ENCODE measurements around the gene PARVB.
A peak's percentile ranks its signal among the peaks of the same experiment; 100 is the strongest.

The PARVB gene

GRCh38 chr22:44067033-44067432 is 42.9 kb downstream of the PARVB start:
- POLR2A ChIA-PET = no interaction called here
- CTCF ChIA-PET = interaction anchor here (0.9 to 2.0 kb wide), 2 partner anchors 14 to 210 kb away, joined by 4 to 10 read pairs; no protein-coding TSS in a partner anchor
- no peak for TF ChIP-seq ZNF596 (tag by site-specific recombination; IDR thresholded peaks at IDR 0.05)
- no peak for TF ChIP-seq ZNF580 (tag by site-specific recombination; IDR thresholded peaks at IDR 0.05)
- peak; percentile 35; the same call in 1 of the 2 replicates for TF ChIP-seq ZNF335 (tag by site-specific recombination; conservative IDR thresholded peaks at IDR 0.05)
- no peaks in the 10 kb centered on the region for H3K4me1 ChIP-seq (ENCODE audit: control insufficient read depth, insufficient read depth, low read length)
- no peak overlapping the region for H3K4me3 ChIP-seq (ENCODE audit: low read depth, low read length)
- no peaks in the 10 kb centered on the region for H3K9me3 ChIP-seq (ENCODE audit: control insufficient read depth, insufficient read depth, low read depth, low read length)
- no peak overlapping the region for H3K27ac ChIP-seq (ENCODE audit: extremely low read depth, low read depth, low read length)
- no peaks in the 10 kb centered on the region for H3K36me3 ChIP-seq (ENCODE audit: control insufficient read depth in 2 of 2, insufficient read depth in 1 of 2, low read length in 2 of 2)

GRCh38 chr22:44067901-44068300 is 43.8 kb downstream of the PARVB start:
- POLR2A ChIA-PET = no interaction called here
- Histone ChIP-seq H3K4me3 (ENCODE audit: low read depth, low read length) (no peak overlapping the region), H3K36me3 (ENCODE audit: control insufficient read depth in 2 of 2, insufficient read depth in 1 of 2, low read length in 2 of 2) (no peaks in the 10 kb centered on the region), H3K4me1 (ENCODE audit: control insufficient read depth, insufficient read depth, low read length) (no peaks in the 10 kb centered on the region), H3K27ac (ENCODE audit: extremely low read depth, low read depth, low read length) (no peak overlapping the region), H3K9me3 (ENCODE audit: control insufficient read depth, insufficient read depth, low read depth, low read length) (no peaks in the 10 kb centered on the region)
- CTCF ChIA-PET = interaction anchor here (0.6 to 2.0 kb wide), 4 partner anchors 13 to 401 kb away, joined by 3 to 10 read pairs (median 4); no protein-coding TSS in a partner anchor
- no peak for TF ChIP-seq ZNF202 (tag by site-specific recombination; IDR thresholded peaks at IDR 0.05; ENCODE audit: borderline replicate concordance)
- TF ChIP-seq, protein P1, sequence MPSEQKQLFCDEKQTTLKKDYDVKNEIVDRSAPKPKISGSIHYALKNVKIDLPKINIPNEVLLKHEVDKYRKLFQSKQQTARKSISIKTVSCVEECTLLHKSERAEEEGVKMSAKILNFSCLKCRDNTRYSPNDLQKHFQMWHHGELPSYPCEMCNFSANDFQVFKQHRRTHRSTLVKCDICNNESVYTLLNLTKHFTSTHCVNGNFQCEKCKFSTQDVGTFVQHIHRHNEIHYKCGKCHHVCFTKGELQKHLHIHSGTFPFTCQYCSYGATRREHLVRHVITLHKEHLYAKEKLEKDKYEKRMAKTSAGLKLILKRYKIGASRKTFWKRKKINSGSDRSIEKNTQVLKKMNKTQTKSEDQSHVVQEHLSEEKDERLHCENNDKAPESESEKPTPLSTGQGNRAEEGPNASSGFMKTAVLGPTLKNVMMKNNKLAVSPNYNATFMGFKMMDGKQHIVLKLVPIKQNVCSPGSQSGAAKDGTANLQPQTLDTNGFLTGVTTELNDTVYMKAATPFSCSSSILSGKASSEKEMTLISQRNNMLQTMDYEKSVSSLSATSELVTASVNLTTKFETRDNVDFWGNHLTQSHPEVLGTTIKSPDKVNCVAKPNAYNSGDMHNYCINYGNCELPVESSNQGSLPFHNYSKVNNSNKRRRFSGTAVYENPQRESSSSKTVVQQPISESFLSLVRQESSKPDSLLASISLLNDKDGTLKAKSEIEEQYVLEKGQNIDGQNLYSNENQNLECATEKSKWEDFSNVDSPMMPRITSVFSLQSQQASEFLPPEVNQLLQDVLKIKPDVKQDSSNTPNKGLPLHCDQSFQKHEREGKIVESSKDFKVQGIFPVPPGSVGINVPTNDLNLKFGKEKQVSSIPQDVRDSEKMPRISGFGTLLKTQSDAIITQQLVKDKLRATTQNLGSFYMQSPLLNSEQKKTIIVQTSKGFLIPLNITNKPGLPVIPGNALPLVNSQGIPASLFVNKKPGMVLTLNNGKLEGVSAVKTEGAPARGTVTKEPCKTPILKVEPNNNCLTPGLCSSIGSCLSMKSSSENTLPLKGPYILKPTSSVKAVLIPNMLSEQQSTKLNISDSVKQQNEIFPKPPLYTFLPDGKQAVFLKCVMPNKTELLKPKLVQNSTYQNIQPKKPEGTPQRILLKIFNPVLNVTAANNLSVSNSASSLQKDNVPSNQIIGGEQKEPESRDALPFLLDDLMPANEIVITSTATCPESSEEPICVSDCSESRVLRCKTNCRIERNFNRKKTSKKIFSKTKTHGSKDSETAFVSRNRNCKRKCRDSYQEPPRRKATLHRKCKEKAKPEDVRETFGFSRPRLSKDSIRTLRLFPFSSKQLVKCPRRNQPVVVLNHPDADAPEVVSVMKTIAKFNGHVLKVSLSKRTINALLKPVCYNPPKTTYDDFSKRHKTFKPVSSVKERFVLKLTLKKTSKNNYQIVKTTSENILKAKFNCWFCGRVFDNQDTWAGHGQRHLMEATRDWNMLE (tag by site-specific recombination; conservative IDR thresholded peaks at IDR 0.05; ENCODE audit: low read depth) = no peak

GRCh38 chr22:44068422-44069191 is 44.5 kb downstream of the PARVB start:
- no peak overlapping the region for H3K27ac ChIP-seq (ENCODE audit: extremely low read depth, low read depth, low read length)
- TF ChIP-seq ZNF19 (tag by site-specific recombination; IDR thresholded peaks at IDR 0.05; ENCODE audit: low read depth) (no peak), ZNF549 (tag by site-specific recombination; IDR thresholded peaks at IDR 0.05) (no peak), ZNF157 (tag by site-specific recombination; IDR thresholded peaks at IDR 0.05) (no peak), ZNF629 (tag by site-specific recombination; IDR thresholded peaks at IDR 0.05) (no peak), ZNF555 (tag by site-specific recombination; conservative IDR thresholded peaks at IDR 0.05) (no peak), ZNF174 (tag by site-specific recombination; IDR thresholded peaks at IDR 0.05) (no peak), KLF7 (tag by site-specific recombination; IDR thresholded peaks at IDR 0.05; ENCODE audit: borderline replicate concordance) (no peak), ZFP41 (tag by site-specific recombination; IDR thresholded peaks at IDR 0.05; ENCODE audit: borderline replicate concordance) (no peak), ZNF561 (tag by site-specific recombination; IDR thresholded peaks at IDR 0.05; ENCODE audit: borderline replicate concordance) (no peak)
- TF ChIP-seq, protein P2, sequence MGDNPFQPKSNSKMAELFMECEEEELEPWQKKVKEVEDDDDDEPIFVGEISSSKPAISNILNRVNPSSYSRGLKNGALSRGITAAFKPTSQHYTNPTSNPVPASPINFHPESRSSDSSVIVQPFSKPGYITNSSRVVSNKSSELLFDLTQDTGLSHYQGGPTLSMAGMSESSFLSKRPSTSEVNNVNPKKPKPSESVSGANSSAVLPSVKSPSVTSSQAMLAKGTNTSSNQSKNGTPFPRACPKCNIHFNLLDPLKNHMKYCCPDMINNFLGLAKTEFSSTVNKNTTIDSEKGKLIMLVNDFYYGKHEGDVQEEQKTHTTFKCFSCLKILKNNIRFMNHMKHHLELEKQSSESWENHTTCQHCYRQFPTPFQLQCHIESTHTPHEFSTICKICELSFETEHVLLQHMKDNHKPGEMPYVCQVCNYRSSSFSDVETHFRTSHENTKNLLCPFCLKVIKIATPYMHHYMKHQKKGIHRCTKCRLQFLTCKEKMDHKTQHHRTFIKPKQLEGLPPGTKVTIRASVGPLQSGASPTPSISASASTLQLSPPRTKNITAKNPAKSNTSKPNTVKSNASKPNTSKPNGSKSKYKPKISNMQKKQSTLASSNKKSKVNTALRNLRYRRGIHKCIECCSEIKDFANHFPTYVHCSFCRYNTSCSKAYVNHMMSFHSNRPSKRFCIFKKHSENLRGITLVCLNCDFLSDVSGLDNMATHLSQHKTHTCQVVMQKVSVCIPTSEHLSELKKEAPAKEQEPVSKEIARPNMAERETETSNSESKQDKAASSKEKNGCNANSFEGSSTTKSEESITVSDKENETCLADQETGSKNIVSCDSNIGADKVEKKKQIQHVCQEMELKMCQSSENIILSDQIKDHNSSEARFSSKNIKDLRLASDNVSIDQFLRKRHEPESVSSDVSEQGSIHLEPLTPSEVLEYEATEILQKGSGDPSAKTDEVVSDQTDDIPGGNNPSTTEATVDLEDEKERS (tag by site-specific recombination; IDR thresholded peaks at IDR 0.05) = no peak
- TF ChIP-seq, protein P3, sequence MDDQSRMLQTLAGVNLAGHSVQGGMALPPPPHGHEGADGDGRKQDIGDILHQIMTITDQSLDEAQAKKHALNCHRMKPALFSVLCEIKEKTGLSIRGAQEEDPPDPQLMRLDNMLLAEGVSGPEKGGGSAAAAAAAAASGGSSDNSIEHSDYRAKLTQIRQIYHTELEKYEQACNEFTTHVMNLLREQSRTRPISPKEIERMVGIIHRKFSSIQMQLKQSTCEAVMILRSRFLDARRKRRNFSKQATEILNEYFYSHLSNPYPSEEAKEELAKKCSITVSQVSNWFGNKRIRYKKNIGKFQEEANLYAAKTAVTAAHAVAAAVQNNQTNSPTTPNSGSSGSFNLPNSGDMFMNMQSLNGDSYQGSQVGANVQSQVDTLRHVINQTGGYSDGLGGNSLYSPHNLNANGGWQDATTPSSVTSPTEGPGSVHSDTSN (CRISPR knock-in tag; IDR thresholded peaks at IDR 0.05) = no peak

More at GRCh38 chr22:44068422-44069191, 44.5 kb downstream of the PARVB start:
- POLR2A ChIA-PET = no interaction called here
- Histone ChIP-seq H3K9me3 (ENCODE audit: control insufficient read depth, insufficient read depth, low read depth, low read length) (no peaks in the 10 kb centered on the region), H3K36me3 (ENCODE audit: control insufficient read depth in 2 of 2, insufficient read depth in 1 of 2, low read length in 2 of 2) (no peaks in the 10 kb centered on the region), H3K4me3 (ENCODE audit: low read depth, low read length) (no peak overlapping the region), H3K4me1 (ENCODE audit: control insufficient read depth, insufficient read depth, low read length) (no peaks in the 10 kb centered on the region)
- CTCF ChIA-PET = interaction anchor here (0.6 to 2.3 kb wide), 4 partner anchors 13 to 401 kb away, joined by 3 to 10 read pairs (median 4); no protein-coding TSS in a partner anchor

All from HEK293 (cell line).